ENCODE data around the gene ID4.

DNA sequence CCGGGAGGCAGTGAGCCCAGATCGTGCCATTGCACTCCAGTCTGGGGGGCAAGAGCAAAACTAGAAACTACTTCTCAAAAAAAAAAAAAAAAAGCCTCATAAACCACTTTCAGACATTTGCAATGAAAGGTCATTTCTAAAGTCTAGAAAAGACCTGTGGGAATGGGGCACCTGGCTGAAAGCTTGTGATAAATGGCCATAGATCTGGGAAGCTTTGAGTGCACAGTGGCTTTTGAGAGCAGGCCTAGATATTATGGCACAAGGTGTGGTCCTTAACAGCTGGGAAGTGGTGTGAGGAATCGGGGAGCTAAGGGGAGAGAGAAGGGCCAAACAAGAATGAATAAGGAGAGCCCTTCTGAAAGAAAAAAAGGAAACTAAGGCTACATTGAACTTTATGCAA, 33.2 kb downstream of the ID4 start:
- no peak for TF ChIP-seq MAX (IDR thresholded peaks at IDR 0.05)
- TF ChIP-seq CTCF (IDR thresholded peaks at IDR 0.05), result no peak
- no peak for TF ChIP-seq POLR2A (IDR thresholded peaks at IDR 0.05; ENCODE audit: low read length)
- TF ChIP-seq HDAC2 (IDR thresholded peaks at IDR 0.05), result no peak
- TF ChIP-seq MYC (IDR thresholded peaks at IDR 0.05; ENCODE audit: borderline replicate concordance, low read length), result no peak
- TF ChIP-seq, protein P1, sequence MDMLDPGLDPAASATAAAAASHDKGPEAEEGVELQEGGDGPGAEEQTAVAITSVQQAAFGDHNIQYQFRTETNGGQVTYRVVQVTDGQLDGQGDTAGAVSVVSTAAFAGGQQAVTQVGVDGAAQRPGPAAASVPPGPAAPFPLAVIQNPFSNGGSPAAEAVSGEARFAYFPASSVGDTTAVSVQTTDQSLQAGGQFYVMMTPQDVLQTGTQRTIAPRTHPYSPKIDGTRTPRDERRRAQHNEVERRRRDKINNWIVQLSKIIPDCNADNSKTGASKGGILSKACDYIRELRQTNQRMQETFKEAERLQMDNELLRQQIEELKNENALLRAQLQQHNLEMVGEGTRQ (IDR thresholded peaks at IDR 0.05), result no peak
- no peak for TF ChIP-seq ZC3H11A (IDR thresholded peaks at IDR 0.05)
- no peak for TF ChIP-seq RCOR1 (IDR thresholded peaks at IDR 0.05; ENCODE audit: low read depth, low read length)
- TF ChIP-seq RNF2 (IDR thresholded peaks at IDR 0.05; ENCODE audit: borderline replicate concordance, low read depth), result no peak
- TF ChIP-seq SREBF2 (IDR thresholded peaks at IDR 0.05), result no peak
- no peak for TF ChIP-seq FOSL2 (IDR thresholded peaks at IDR 0.05)
- no peak for TF ChIP-seq FOSL2 (CRISPR knock-in tag; IDR thresholded peaks at IDR 0.05)
- no peak for TF ChIP-seq RFX5 (IDR thresholded peaks at IDR 0.05)
